CMK (cell line): Measurements from ENCODE around the gene APOL5.
"Not testable (repeated sequence)": the region's sequence is repeated elsewhere in the genome, so short reads cannot be mapped to it uniquely, and the experiment has no call there.

ENCODE experiments used
- DNase-seq: peaks from one replicate; pipeline ENCODE4 v3.0.0-alpha.2; 2010; ENCODE audit warnings: low read depth

Gene APOL5

DNA sequence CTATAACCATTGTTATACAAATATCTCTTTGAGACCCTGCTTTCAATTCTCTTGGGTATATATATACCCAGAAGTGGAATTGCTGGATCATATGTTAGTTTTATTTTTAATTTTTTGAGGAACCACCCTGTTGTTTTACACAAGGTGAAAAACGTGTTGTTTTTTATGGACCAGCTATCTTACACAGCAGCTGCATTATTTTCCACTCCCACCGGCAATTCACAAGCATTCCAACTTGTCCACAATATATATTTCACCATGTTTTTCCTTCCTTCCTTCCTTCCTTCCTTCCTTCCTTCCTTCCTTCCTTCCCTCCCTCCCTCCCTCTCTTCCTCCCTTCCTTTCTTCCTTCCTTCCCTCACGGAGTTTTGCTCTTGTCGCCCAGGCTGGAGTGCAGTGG lies 6.3 kb upstream of the APOL5 start:
- DNase-seq = no peak

DNA sequence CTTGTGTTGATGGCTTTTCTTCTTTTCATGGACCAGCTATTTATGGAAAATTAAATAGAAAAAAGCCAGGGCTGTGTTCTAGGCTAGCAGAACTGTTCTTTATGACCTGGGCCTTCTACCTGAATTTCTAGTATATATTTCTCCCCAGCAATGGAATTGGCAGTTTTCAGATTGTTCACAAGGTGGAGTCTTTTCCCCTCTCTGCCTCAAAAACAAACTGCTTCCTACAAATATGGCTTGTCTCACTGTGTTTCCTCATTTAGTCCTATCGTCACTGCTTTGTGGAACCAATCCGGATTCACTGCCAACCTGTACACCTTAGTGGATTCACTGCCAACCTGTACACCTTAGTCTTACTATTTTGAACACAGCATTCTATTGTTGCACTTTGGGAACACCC lies 5.0 kb upstream of the APOL5 start:
- no peak for DNase-seq

DNA sequence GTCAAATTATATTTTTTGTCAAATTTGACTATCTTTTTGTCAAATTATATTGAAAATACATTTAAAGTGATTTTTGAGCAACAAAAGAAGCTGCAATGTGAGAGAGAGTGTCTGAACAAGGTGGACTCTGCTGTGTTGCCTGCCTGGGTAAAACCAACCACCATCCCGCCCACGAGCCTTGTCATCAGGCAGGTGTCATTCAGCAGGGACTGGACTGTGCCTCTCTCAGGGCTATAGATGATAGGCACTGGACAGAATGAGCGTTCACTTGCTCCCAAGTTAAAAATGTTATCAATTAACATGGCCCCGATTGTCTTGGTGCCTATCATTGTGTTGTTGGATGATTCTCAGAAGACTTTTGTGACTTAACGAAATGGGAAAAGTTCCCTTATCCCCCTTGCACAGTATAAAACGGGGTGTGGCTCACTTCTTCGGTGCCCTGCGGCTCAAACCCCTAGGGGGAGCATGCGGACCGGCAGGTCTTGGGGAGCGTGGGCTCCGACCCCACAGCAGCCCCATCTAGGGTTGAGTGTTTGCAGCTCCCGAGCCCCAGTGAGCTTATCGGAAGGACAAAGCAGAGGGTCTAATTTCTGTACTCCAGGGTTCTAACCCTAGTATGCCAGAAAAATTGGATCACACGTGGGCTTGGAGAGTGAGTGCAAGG lies 1.7 kb downstream of the APOL5 start:
- DNase-seq = no peak

DNA sequence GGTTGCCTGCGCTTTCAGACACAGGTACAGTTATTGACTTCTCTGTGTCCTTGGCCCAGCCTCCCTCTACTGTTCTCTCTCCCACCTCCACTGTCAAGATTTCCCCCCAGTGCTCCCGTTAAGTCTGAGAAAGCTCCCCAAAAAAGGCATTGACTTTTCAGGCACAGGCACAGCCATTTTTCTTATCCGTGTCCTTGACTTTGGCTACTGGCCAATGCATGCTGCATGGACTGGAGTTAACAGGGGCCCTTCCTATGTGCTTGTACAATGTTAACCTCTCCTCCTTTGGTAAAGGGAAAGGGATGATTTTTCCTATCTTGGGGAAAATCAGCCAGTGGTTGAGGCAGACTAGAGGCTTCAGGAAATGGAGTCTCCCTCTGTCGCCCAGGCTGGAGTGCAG lies 4.3 kb downstream of the APOL5 start:
- no peak for DNase-seq

DNA sequence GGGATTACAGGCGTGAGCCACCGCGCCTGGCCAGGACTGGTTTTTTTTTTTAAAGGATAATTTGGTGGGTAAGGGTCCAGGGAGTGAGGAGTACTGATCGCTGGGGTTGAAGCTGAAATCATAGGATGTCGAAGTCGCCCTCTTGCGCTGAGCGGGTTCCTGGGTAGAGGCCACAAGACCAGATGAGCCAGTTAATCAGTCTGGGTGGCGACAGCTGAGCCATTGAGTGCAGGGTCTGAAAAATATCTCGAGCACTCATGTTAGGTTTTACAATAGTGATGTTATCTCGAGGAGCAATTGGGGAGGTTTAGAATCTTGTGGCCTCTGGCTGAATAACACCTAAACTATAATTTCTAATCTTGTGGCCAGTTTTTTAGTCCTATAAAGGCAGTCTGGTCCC lies 7.8 kb downstream of the APOL5 start:
- DNase-seq = no peak

DNA sequence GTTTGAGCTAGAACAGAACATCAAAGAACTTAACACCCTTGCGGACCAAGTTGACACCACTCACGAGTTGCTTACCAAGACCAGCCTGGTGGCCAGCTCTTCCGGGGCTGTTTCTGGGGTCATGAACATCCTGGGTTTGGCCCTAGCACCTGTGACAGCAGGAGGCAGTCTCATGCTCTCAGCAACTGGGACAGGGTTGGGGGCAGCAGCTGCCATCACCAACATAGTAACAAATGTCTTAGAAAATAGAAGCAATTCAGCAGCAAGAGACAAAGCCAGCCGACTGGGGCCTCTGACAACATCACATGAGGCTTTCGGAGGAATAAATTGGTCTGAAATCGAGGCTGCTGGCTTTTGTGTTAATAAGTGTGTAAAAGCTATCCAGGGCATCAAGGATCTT lies 8.7 kb downstream of the APOL5 start:
- no peak for DNase-seq

DNA sequence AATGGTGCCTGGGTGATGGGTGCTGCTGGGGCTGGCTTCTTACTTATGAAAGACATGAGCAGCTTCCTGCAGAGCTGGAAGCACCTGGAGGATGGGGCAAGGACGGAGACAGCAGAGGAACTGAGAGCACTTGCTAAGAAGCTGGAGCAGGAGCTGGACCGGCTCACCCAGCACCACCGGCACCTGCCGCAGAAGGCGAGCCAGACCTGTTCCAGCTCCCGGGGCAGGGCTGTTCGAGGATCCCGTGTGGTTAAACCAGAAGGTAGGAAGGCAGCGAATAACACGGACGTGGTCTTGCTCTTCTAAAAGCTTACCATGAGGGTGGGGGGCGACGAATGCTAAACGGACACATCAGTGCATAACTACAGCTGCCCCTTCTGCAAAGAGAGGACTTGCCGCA lies 9.3 kb downstream of the APOL5 start:
- no peak for DNase-seq

DNA sequence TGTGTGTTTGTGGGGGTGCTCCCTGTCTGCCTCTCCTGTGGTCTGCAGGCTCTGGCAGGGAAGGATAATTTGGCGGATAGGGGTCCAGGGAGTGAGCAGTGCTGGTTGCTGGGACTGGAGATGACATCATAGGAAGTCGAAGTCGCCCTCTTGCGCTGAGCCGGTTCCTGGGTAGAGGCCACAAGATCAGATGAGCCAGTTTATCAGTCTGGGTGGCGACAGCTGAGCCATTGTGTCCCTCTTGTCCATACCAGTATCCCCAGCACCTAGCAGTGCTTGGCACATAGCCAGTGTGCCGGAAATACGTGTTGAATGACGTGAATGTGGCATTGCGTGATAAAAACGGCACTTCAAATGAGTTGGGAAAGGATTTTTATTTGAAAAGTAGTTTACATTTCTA lies 9.8 kb downstream of the APOL5 start:
- no peak for DNase-seq

DNA sequence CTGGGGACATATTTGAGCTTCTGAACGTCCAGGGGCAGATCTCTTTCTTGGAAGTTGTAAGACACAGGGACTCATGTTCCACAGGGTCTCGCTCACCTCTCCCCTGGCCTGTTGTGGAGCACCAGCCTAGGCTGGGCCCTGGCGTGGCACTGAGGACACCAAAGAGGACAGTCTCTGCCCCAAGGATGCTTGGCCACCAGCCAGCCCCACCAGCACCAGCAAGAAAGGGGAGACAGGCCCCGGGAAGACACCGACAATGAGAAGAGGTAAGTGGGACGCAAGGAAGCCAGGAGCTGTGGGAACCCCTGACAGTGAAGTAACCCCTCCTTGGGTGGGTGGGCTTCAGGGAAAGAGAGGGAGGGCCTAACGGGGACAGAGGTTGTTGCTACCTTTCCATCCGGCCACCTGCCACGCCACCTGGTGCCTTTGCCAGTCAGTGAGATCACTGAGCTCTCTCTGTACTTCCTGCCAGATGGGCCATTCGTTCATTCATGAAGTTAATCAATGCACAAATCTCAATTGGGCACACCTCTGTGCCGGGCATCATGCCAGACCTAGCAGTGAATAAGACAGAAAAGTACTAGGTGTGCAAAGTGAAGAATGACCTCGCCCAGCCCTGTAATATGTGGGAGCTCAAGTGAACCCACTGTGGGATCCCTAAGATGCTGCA lies 11.1 kb downstream of the APOL5 start:
- DNase-seq = no peak

DNA sequence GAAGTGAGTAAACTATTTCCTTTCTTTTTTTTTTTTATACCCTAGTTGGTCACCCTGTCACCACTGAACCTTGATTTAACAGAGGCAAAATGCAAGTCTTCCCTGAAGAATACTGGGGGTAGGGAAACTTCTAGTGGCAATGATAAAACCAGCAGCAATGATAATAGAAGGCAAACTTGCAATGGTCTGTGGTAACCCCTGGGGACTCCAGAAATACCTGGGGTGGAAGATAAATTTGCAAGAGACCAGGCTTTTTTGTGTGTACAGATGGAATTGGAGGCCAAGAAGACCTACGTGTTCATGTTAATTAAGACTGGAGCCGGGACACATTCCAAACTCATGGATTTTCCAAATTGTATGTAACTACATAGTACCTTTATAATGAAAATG lies 11.6 kb downstream of the APOL5 start:
- DNase-seq = no peak

DNA sequence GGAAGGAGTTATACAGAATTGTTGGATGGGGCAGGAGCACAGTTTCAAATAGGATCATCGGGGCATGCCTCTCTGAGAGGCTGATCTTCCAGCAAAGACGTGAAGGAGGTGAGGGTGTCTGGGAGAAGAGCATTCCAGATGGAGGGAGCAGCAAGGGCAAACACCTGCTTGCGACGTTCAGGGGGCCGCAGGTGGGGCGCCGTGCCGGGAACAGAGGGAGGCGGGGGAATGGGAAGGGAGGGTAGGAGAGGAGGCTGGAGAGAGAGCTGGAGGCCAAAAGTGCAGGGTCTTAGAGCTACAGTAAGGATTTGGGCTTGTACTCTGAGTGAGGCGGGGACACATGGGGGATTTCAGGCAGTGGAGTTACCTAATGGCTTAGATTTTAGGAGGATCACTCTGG lies 13.6 kb downstream of the APOL5 start:
- no peak for DNase-seq

DNA sequence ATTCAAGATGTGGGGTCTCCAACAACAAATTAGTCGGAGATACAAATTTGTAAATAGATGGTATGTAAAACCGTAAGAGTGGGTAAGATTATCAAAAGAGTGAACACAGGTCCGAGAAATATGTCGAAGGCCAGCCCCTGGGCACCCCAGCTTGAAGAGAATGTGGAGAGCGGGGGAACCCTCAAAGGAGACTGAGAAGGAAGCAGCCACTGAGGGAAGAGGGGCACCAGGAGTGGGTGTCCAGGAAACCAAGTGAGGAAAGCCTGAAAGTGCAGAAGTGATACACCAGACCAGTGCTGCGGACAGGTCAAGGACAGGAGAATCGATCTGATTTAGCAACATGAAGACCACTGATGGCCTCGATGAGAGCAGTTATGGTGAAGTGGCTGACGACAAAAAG lies 14.4 kb downstream of the APOL5 start:
- no peak for DNase-seq

DNA sequence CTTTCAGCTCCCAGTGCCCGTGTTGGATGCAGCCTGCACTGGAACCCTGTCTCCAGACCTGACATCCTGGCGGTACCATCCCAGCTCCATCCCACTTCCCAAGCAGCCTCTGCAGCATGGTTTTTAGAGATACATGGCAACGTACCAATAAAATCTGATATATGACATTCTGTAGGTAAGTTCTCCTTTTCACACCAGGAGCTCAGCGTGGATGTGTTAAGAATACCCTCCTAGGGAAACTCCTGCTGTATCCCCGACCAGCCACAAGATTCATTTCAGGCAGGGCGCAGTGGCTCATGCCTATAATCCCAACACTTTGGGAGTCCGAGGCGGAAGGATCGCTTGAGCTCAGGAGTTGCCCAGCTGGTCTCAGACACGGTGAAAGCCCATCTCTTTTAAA lies 15.4 kb downstream of the APOL5 start:
- no peak for DNase-seq

DNA sequence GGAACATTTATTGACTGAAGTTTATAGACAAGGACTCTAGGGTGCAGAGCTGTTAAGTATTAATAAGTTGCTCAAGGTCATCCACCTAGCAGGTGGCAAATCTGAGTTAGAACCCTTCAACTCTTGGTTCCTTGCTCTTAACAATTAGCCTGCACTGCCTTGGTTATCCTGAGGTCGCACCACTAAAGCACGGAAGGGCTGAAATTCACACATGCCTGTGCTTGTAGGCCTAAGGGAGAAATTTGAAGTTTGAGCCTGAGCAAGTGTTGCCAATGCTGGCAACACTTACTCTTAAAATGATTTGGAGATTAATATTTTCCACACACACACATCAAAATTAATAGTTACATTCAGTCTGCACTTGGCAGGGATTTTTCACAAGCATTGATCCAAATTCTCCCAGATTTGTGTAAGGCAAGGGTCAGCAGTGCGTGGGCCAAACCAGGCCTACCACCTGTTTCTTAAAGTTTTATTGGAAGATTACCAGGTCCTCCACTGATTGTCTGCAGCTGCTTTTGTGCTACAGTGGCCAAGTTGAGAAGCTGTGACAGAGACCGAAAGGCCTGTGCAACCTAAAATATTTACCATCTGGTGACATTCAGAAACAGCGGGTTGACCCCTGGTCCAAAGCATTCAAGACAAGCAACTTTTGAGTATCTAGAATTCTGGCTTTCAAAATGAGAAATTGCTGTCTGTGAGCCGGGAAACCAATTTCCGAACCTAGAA lies 16.3 kb downstream of the APOL5 start:
- DNase-seq = no peak

DNA sequence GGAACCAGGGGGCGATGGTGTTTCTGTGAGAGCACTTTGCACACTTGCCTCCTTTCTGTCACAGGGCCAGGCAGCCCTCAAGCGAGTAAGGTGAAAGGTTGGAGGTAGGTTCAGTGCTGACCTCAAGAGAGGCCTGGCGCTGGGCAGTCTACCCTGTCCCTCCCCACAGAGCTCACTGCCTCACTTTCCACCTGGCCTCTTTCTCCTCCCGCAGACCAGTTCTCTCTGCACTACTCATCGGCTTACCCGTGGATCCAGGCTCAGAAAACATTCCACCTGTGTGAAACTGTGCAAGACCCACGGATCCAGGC lies 16.8 kb downstream of the APOL5 start:
- DNase-seq = no peak

DNA sequence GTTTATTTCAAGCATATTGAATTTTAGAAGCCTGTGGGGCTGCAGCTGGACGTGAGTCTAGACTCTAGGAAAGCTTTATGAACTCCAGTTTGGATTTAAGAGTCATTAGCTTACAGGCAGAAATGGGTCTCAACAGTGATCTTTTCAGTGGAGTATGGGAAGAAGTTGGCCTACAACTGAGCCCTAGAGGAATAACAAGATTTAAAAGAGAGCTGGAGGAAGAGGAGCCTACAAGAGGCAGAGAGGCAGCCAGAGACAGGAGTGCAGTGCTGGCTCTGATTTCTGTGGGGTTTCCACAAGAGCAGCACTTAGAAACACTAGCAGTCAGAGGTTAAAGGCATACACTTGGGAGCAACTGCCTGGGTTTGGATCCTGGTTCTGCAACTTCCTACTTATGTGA lies 17.9 kb downstream of the APOL5 start:
- no peak for DNase-seq

DNA sequence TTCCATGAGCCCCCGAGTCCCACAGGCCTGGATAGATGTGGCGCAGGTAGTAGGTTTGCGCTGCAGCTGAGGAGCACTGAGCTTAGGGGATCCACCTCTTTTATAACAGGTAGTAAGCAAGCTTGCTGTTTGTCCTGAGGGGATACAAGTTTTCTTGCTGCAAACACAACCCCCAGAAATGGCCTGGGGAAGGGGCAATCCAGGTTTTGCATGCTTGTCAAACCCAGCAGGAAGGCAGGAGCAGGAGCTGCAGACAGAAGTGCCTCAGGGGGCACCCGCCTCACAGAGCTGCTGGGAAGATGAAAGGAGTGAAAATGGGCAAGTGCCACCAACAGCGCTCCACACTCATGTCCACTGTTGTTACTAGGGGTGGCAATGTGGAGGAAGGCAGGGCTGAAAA lies 18.5 kb downstream of the APOL5 start:
- DNase-seq = no peak

DNA sequence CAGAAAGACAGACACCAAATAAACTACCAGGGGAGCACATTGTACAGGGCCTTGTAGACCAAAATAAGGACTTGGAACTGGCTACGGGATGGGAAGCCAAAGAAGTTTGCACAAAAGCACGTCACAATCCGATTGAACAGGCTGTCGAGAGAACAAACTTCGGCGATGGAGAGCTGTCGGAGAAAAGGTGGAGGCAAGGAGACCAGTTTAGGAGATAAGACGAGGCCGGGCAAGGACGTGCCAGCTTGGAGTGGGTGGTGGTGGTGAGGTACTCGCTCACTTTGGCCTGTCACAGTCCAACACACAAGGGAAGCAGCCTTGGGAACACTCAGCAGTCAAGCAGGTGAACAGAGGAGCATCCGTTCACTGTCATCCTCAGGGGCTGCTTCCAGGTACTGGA lies 19.0 kb downstream of the APOL5 start:
- no peak for DNase-seq

DNA sequence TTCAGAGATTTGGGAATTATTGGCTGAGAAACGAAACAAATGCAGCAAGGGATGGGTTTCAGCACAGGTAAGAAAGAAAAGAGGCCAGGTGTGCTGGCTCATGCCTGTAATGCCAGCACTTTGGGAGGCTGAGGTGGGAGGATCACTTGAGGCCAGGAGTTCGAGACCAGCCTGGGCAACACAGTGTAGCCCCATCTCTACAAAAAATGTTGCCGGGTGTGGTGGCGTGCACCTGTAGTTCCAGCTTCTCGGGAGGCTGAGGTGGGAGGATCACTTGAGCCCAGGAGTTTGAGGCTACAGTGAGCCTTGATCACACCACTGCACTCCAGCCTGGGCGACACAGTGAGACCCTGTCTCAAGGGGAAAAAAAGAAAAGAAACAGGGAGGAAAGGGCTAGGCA lies 20.2 kb downstream of the APOL5 start:
- DNase-seq = not testable (repeated sequence)

DNA sequence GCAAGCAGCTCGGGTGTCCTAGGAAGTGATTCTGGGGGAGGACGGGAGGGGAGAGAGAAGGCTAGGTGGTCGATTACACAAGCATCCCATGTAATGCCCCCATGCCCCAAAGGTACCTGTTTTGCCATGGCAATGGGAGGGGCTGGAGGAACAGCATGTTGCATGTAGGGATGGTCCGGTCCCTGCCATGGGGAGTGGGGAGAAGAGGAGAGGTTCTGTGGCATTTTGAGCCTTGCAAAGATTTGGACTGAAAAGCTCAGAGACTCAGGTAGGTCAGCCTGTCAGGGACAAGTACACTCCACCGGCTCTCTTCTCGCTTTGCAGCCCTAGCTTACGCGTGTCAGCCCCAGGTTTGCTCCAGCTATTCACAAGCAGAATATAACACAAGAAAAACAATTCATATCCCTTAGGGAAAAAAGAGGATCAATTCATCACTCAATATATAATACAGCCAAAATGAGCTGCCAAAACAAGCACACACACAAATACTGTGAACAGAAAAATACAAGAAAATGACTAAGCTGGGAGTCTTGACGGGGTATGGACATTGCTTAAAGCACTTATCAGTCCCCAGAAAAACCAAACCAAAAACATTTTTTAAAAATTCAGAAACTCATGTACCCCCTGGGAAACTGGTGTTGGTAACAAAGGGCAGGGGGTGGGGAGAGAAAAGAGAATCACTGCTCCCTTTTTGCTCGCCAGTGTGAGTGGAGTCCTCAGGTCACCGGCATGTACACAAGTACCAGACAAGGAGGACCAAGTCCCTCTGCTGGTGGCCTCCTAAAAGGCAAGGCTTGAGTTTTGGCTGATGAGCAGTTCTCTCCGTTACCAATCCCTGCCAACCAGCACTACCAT lies 21.6 kb downstream of the APOL5 start:
- no peak for DNase-seq

DNA sequence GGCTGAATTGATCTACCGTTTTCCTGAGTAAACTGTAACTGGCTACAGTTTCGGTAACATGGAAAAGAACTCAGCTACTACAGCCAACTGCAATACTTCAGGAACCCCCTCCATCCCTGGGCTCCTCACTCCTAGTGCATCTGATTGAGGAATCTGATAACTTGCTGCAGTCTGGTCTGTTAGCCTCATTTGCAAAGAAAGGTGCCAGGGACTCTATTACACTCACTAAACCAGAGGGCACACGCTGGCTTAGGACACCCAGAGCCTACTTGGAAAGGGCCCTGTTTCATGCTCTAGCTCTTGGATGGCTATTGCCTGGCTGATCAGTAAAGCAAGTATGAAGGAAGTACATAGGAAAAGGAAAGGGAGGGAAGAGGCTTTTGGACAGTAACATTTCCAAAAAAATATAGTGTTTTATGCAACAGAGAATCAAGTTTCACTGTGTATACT lies 22.3 kb downstream of the APOL5 start:
- no peak for DNase-seq

DNA sequence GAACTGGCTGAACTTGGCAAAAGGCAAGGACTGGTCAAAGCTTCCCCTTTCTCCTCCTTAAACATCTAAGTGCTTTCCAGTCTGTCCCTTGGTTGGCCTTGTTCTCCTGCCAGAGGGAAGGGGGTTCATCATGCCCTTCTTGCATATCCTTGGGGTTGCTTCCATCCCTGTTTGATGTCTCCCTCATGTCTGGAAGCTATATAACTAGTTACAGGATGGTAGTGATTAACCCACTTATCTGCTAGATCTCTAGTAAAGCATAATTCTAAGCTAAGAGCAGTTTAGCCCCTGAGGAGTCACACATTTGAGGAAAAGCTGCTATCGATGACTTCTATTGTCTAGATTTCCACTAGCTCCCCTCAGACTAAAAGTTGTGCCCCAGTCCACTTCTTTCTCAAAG lies 22.9 kb downstream of the APOL5 start:
- no peak for DNase-seq
